Measurements from ENCODE around the gene ZNF827.

Gene ZNF827

GRCh38 chr4:145756244-145756643 is 182.4 kb downstream of the ZNF827 start:
- no peak for TF ChIP-seq OSR1 (CRISPR knock-in tag; IDR thresholded peaks at IDR 0.05)
- TF ChIP-seq ESRRG (CRISPR knock-in tag; IDR thresholded peaks at IDR 0.05) = no peak
- no peak for TF ChIP-seq CSRNP3 (CRISPR knock-in tag; IDR thresholded peaks at IDR 0.05)
- TF ChIP-seq CSDC2 (CRISPR knock-in tag; IDR thresholded peaks at IDR 0.05) = no peak
- no peak for TF ChIP-seq RARB (CRISPR knock-in tag; IDR thresholded peaks at IDR 0.05)
- no peak for TF ChIP-seq ZNF8 (CRISPR knock-in tag; IDR thresholded peaks at IDR 0.05)
- no peak for TF ChIP-seq TSHZ2 (CRISPR knock-in tag; IDR thresholded peaks at IDR 0.05)
- ATAC-seq = no peak

- no peak for ATAC-seq
- TF ChIP-seq ZNF70 (CRISPR knock-in tag; IDR thresholded peaks at IDR 0.05) (no peak), ZNF565 (CRISPR knock-in tag; conservative IDR thresholded peaks at IDR 0.05; ENCODE audit: low read depth) (no peak), ISL1 (CRISPR knock-in tag; IDR thresholded peaks at IDR 0.05) (no peak), ZC3H10 (CRISPR knock-in tag; IDR thresholded peaks at IDR 0.05) (no peak), OSR1 (CRISPR knock-in tag; IDR thresholded peaks at IDR 0.05) (no peak), POU6F1 (CRISPR knock-in tag; IDR thresholded peaks at IDR 0.05; ENCODE audit: borderline replicate concordance, low read depth) (no peak), PPARA (CRISPR knock-in tag; IDR thresholded peaks at IDR 0.05; ENCODE audit: borderline replicate concordance) (no peak), GLIS3 (CRISPR knock-in tag; IDR thresholded peaks at IDR 0.05) (no peak), CSRNP3 (CRISPR knock-in tag; IDR thresholded peaks at IDR 0.05) (no peak), ZFP3 (CRISPR knock-in tag; IDR thresholded peaks at IDR 0.05) (no peak), CREB5 (CRISPR knock-in tag; IDR thresholded peaks at IDR 0.05; ENCODE audit: low read depth) (no peak)
These were observed 182.8 kb downstream of the ZNF827 start for GRCh38 chr4:145755802-145756201.

GRCh38 chr4:145743641-145744040 is 195.0 kb downstream of the ZNF827 start:
- no peak for ATAC-seq

More at GRCh38 chr4:145743641-145744040, 195.0 kb downstream of the ZNF827 start:
- TF ChIP-seq ZNF70 (CRISPR knock-in tag; IDR thresholded peaks at IDR 0.05) (no peak), CREB5 (CRISPR knock-in tag; IDR thresholded peaks at IDR 0.05; ENCODE audit: low read depth) (no peak), PATZ1 (CRISPR knock-in tag; IDR thresholded peaks at IDR 0.05; ENCODE audit: borderline replicate concordance) (no peak), ZNF565 (CRISPR knock-in tag; conservative IDR thresholded peaks at IDR 0.05; ENCODE audit: low read depth) (no peak), PPARA (CRISPR knock-in tag; IDR thresholded peaks at IDR 0.05; ENCODE audit: borderline replicate concordance) (no peak), ESRRG (CRISPR knock-in tag; IDR thresholded peaks at IDR 0.05) (no peak), BACH2 (CRISPR knock-in tag; IDR thresholded peaks at IDR 0.05; ENCODE audit: borderline replicate concordance) (no peak), POU6F1 (CRISPR knock-in tag; IDR thresholded peaks at IDR 0.05; ENCODE audit: borderline replicate concordance, low read depth) (no peak), OSR1 (CRISPR knock-in tag; IDR thresholded peaks at IDR 0.05) (no peak), RARB (CRISPR knock-in tag; IDR thresholded peaks at IDR 0.05) (no peak)
